Measurements from ENCODE around the gene SS18L1.

Gene SS18L1

DNA sequence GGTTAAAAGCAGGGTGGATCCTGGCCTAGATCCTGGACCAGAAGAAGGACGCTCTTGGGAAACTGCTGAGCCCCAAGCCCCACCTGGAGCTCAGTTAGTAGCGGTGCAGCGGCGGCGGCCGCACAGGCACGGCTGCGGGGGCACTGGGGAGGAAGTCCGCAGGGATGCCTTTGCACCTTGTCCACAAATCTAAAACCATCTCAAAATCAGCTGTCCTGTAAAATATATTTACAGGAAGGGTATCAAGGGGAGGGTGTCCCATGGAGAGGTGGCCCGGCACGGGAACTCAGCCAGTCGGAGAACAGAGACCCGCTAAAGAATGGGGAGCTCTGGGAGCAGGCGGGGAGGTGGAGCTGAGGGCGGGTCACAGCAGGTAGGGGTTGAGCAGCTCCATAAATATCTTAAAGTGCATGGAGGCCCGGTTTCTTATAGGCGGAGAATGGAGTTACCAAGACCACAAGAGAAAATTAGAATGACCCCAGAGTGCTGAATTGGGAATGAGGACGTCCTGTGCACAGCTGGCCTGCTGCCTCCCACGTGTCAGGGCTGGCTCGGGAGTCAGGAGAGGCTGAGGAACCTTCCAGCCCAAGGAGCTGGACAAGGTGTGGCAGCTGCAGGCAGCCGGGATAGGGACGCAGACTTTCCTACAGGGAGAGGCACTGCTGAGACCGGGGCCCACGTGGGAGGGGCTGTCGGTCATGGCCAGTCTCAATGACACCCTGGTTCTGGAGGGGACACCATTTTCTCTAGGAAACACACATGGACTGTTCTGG lies 47.3 kb downstream of the SS18L1 start:
- no peak overlapping the region for H2AFZ ChIP-seq (ENCODE audit: low read length)

GRCh38 chr20:62191781-62192559 lies 48.4 kb downstream of the SS18L1 start:
- Histone ChIP-seq H3K4me3 (ENCODE audit: low read length, poor library complexity, severe bottlenecking) (no peak overlapping the region), H3K9me2 (replicated peaks; ENCODE audit: low read depth, low read length) (no peaks in the 10 kb centered on the region), H3K9ac (ENCODE audit: low read depth, low read length, poor library complexity, severe bottlenecking) (no peak overlapping the region), H3K4me1 (ENCODE audit: insufficient read depth, low read length, poor library complexity, severe bottlenecking) (peaks cover 23% of the 10 kb centered on the region), H2AFZ (ENCODE audit: low read length) (no peak overlapping the region), H3K27me3 (ENCODE audit: insufficient read depth, low read length, poor library complexity, severe bottlenecking) (no peaks in the 10 kb centered on the region), H3K4me2 (ENCODE audit: low read depth, low read length, poor library complexity, severe bottlenecking) (no peak overlapping the region), H3F3A (ENCODE audit: low read depth) (peaks cover 6% of the 10 kb centered on the region; the same call in 1 of the 2 replicates), H4K20me1 (ENCODE audit: insufficient read depth, low read length, poor library complexity, severe bottlenecking) (peaks cover 7% of the 10 kb centered on the region), H3K79me2 (ENCODE audit: insufficient read depth, low read length) (peaks cover 53% of the 10 kb centered on the region), H3K36me3 (ENCODE audit: insufficient read depth, low read length) (0 out of 2 replicates have a peak, but pooled peaks cover 6% of the 10 kb centered on the region), H3K9me3 (ENCODE audit: insufficient read depth, low read depth, low read length) (no peaks in the 10 kb centered on the region)
- TF ChIP-seq, protein P1, sequence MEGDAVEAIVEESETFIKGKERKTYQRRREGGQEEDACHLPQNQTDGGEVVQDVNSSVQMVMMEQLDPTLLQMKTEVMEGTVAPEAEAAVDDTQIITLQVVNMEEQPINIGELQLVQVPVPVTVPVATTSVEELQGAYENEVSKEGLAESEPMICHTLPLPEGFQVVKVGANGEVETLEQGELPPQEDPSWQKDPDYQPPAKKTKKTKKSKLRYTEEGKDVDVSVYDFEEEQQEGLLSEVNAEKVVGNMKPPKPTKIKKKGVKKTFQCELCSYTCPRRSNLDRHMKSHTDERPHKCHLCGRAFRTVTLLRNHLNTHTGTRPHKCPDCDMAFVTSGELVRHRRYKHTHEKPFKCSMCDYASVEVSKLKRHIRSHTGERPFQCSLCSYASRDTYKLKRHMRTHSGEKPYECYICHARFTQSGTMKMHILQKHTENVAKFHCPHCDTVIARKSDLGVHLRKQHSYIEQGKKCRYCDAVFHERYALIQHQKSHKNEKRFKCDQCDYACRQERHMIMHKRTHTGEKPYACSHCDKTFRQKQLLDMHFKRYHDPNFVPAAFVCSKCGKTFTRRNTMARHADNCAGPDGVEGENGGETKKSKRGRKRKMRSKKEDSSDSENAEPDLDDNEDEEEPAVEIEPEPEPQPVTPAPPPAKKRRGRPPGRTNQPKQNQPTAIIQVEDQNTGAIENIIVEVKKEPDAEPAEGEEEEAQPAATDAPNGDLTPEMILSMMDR (conservative IDR thresholded peaks at IDR 0.05; ENCODE audit: low read length), result no peak
- TF ChIP-seq EZH2phosphoT487 (IDR thresholded peaks at IDR 0.05; ENCODE audit: borderline replicate concordance), result no peak

More for the DNA sequence above, 47.3 kb downstream of the SS18L1 start:
- TF ChIP-seq, protein P1 (conservative IDR thresholded peaks at IDR 0.05; ENCODE audit: low read length), result no peak
- no peak for TF ChIP-seq EZH2phosphoT487 (IDR thresholded peaks at IDR 0.05; ENCODE audit: borderline replicate concordance)
- Histone ChIP-seq H3F3A (ENCODE audit: low read depth) (peaks cover 6% of the 10 kb centered on the region; the same call in 1 of the 2 replicates), H4K20me1 (ENCODE audit: insufficient read depth, low read length, poor library complexity, severe bottlenecking) (peaks cover 9% of the 10 kb centered on the region), H3K9ac (ENCODE audit: low read depth, low read length, poor library complexity, severe bottlenecking) (no peak overlapping the region), H3K4me2 (ENCODE audit: low read depth, low read length, poor library complexity, severe bottlenecking) (no peak overlapping the region), H3K4me1 (ENCODE audit: insufficient read depth, low read length, poor library complexity, severe bottlenecking) (peaks cover 25% of the 10 kb centered on the region), H3K79me2 (ENCODE audit: insufficient read depth, low read length) (peaks cover 61% of the 10 kb centered on the region), H3K27me3 (ENCODE audit: insufficient read depth, low read length, poor library complexity, severe bottlenecking) (no peaks in the 10 kb centered on the region), H3K9me3 (ENCODE audit: insufficient read depth, low read depth, low read length) (no peaks in the 10 kb centered on the region), H3K36me3 (ENCODE audit: insufficient read depth, low read length) (0 out of 2 replicates have a peak, but pooled peaks cover 6% of the 10 kb centered on the region), H3K9me2 (replicated peaks; ENCODE audit: low read depth, low read length) (no peaks in the 10 kb centered on the region), H3K4me3 (ENCODE audit: low read length, poor library complexity, severe bottlenecking) (no peak overlapping the region)

GRCh38 chr20:62192635-62193034 lies 49.1 kb downstream of the SS18L1 start:
- no peak overlapping the region for H2AFZ ChIP-seq (ENCODE audit: low read length)
- no peak overlapping the region for H3K4me2 ChIP-seq (ENCODE audit: low read depth, low read length, poor library complexity, severe bottlenecking)
- H3K79me2 ChIP-seq (ENCODE audit: insufficient read depth, low read length), result peaks cover 46% of the 10 kb centered on the region
- H4K20me1 ChIP-seq (ENCODE audit: insufficient read depth, low read length, poor library complexity, severe bottlenecking), result peaks cover 4% of the 10 kb centered on the region
- peaks cover 6% of the 10 kb centered on the region; the same call in 1 of the 2 replicates for H3F3A ChIP-seq (ENCODE audit: low read depth)
- H3K9ac ChIP-seq (ENCODE audit: low read depth, low read length, poor library complexity, severe bottlenecking), result no peak overlapping the region
- H3K9me3 ChIP-seq (ENCODE audit: insufficient read depth, low read depth, low read length), result no peaks in the 10 kb centered on the region
- H3K4me3 ChIP-seq (ENCODE audit: low read length, poor library complexity, severe bottlenecking), result no peak overlapping the region
- peaks cover 18% of the 10 kb centered on the region for H3K4me1 ChIP-seq (ENCODE audit: insufficient read depth, low read length, poor library complexity, severe bottlenecking)
- TF ChIP-seq, protein P1 (conservative IDR thresholded peaks at IDR 0.05; ENCODE audit: low read length), result no peak
- no peak for TF ChIP-seq EZH2phosphoT487 (IDR thresholded peaks at IDR 0.05; ENCODE audit: borderline replicate concordance)
- H3K36me3 ChIP-seq (ENCODE audit: insufficient read depth, low read length), result peaks cover 7% of the 10 kb centered on the region; the same call in 1 of the 2 replicates
- H3K9me2 ChIP-seq (replicated peaks; ENCODE audit: low read depth, low read length), result no peaks in the 10 kb centered on the region
- no peaks in the 10 kb centered on the region for H3K27me3 ChIP-seq (ENCODE audit: insufficient read depth, low read length, poor library complexity, severe bottlenecking)
